Measurements from ENCODE around the gene MYBL2.
A peak's percentile ranks its signal among the peaks of the same experiment; 100 is the strongest.

Gene MYBL2

DNA sequence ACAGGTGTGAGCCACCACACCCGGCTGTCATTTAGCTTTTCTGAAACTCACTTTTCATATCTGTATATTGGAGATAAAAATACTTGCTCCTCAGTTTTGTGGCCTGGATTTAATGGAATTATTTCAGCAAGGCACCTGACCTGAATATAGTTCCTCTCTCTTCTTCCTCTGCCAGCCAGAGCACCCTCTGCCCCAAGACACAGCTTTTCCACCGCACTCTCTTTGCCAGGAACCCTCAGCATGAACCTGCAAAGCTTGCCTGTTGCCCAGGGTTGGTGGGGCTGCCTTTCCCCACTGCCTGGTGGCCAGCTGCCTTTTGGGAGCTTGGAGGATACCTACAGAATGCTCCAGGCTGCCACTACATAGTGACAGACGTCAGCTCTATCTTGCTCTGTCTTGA lies 56.8 kb downstream of the MYBL2 start:
- no peak for DNase-seq (ENCODE audit: low read depth)

DNA sequence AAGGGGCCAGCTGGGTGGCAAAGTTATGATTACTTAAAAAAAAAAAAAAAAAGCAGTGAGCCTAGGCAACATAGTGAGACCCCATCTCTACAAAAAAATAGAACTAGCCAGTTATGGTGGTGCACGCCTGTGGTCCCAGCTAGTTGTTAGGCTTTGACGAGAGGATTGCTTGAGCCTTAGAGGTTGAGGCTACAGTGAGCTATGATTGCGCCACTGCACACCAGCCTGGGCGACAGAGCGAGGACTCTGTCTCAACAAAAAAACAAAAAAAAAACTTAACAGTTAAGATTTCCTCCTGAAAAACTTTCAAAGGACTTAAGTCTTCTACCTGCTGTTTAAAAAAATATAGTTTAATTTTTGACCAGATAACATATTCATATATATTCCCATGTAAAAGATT lies 57.5 kb downstream of the MYBL2 start:
- DNase-seq (ENCODE audit: low read depth) = no peak

GRCh38 chr20:43725666-43726065 lies 58.8 kb downstream of the MYBL2 start:
- DNase-seq (ENCODE audit: low read depth) = no peak

- no peak for DNase-seq (ENCODE audit: low read depth)
Observed at GRCh38 chr20:43726333-43726732, 59.4 kb downstream of the MYBL2 start.

DNA sequence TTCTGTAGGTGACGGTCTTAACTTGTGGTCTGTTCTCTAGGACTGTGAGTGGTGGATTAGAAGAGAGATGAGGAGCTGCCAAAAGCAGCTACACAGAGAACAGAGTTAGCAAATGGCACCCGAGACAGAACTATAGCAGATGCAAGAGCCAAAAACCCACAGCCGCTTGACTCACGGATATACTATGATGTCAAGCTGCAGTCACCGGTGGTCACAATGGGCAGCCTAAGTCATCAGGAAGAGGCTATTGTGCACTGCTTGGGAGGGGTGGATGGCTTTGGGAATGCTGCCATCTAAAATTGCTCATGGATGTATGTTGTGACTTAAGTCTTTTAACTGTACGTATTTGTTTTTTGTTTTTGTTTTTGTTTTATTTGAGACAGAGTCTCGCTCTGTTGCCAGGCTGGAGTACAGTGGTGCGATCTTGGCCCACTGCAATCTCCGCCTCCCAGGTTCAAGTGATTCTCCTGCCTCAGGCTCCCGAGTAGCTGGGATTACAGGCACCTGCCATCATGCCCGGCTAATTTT lies 60.0 kb downstream of the MYBL2 start, which contains the start of gene GTSF1L:
TSS of gene GTSF1L (minus strand) at position 192 of the 528 bp plus-strand sequence. CDS start 308 bp downstream, outside the sequence.
- DNase-seq (ENCODE audit: low read depth) = peak; percentile 80

GRCh38 chr20:43727980-43728590 lies 61.2 kb downstream of the MYBL2 start:
- no peak for DNase-seq (ENCODE audit: low read depth)

- DNase-seq (ENCODE audit: low read depth) = no peak
Observed at GRCh38 chr20:43728686-43729255, 61.9 kb downstream of the MYBL2 start.

GRCh38 chr20:43731469-43731868 lies 64.6 kb downstream of the MYBL2 start:
- DNase-seq (ENCODE audit: low read depth) = no peak

DNA sequence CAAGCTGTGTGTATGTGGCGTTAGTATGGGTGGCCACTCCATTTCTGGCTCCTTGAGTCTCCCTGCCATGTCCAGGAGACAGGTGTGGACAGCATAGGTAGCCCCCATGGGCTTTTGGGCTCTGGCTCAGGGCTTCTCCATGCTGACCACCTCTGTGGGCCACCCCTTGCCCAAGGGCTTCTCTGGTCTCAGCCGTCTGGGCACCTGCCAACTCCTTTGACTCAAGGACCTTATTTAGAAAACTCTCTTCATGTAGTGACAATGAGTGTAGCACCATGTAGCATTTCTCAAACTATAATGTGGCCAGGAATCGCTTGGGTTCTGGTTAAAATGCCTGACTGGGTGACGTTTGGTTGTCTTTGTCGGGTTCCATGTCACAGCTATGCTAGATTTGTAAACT lies 65.0 kb downstream of the MYBL2 start:
- no peak for DNase-seq (ENCODE audit: low read depth)

DNA sequence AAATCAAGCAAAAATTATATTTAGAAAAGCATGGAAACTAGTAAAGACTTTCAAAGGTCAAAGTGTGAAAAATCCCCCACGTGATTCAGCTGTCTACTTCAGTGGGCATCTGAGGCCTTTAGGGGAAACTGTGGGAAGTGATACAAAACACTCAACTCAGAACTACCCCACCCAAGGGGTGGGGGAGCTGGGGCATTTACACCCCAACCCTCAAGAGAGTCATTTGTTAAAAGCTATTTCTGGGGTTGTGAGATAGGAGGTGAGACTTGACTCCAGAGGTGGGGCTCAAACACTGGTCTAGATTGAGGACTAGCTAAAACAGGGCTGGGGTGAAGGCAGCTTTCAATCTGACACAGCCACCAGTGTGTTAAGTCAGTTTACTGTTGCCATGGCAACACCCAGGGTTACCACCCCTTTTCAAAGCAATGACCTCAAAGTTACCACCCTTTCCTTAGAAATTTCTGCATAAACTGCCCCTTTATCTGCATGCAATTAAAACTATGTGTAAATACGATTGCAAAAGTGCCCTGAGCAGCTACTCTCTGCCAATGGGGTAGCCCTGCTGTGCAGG lies 69.8 kb downstream of the MYBL2 start:
- no peak for DNase-seq (ENCODE audit: low read depth)

DNA sequence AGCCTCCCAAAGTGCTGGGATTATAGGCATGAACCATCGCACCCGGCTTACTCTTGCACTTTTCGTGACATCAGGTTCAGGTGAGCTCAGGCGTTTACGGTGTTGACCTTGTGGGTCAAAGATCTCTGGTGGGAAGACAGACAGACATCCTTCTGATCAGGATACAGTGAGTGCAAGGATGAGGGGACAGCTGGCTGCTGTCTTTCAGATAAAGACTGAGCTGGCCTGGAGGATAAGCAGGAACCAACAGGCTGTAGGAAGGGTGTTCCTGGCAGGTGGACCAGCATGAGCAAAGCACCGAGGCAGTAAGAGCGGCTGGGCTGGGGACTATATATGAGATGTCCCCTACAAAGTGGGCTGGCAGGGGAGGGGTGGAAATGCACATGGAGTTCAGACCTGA lies 71.0 kb downstream of the MYBL2 start:
- DNase-seq (ENCODE audit: low read depth) = no peak

DNA sequence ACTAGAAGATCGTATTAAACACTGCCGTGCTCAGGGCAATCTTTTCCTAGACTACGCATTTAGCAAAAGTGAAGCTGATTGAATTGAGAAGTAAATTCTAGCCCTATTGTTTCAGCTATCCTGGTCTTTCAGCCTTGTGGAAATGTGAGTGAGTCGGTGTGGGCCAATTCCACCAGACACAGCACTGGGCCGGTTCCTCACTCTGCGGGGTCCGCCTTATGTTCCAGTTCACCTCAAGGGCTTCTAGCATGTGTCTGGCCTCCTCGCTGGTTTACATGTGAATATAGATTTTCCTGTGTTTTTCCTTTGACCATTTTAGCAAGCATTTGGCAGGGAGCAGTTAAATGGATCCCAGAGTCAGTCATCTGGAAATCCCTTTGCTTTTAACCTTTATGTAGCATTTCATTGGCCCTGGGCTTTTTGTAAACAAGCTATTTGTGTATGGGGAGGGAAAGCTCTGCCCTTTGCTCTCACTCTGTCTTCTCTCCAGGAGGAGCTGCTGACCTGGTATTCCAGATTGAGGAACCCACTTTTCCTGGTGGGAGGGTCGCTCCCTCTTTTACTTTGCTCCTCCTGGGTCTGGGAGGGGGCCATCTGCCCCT lies 72.3 kb downstream of the MYBL2 start:
- no peak for DNase-seq (ENCODE audit: low read depth)

GRCh38 chr20:43740642-43741041 lies 73.7 kb downstream of the MYBL2 start:
- DNase-seq (ENCODE audit: low read depth) = no peak

DNA sequence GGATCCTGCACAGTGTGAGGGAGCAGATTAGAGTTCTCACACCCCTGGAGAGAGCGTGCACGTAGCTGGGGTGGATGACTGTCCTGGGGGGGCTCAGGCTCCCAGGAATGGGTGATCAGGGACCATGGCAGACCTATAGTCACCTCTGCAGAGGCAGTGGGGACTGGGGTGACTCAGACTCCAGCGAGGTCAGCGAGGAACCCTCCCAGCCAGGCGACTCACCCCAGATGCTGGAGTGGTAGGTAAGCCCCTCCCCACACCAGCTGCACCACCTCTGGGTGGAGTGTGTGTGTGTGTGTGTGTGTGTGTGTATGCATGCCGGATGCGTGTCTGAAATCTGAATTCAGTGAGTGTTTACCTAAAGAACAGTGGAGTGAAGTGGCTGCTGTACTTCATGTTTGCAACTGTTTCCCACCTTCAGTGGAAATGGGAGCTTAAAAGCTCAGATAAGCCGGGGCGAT lies 77.3 kb downstream of the MYBL2 start:
- no peak for DNase-seq (ENCODE audit: low read depth)

GRCh38 chr20:43744966-43745730 lies 78.2 kb downstream of the MYBL2 start:
- no peak for DNase-seq (ENCODE audit: low read depth)

DNA sequence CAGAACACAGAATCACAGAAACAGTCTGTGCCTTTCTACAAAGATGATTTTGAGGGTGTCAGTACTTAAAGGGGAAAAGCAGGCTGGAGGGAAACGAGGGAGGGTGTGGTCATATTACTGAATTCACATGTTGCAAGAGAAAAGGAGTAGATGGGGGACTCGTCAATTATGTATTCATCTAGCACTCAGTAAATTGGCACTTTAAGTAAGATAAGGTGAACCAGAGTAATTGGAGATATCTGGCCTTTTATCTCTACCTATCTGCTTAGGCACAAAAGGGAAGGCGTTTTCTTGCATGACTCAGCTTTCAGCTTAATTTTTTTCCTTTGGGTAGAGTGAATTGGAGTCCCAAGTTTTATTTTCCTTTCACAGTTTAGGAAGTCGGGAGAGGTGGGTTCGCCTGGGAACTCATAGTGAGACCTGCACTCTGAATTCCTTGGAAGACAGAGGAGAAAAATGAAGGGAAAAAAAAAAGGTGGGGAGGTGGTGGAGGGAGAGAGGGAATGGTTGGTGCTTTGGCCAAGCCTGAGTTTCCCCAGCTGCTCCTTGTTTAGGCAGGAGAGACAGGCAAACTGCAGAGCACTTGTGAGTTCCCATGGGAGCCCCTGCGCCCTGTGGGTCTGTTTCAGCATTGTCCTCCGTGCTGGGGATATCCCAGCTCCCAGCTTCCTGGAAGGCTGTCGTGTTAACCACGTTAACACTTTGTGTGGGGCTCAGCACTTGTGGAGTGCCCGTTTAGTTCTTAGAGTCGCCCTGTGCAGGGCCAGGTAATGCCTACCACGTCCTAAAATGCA lies 79.6 kb downstream of the MYBL2 start:
- DNase-seq (ENCODE audit: low read depth) = no peak

DNA sequence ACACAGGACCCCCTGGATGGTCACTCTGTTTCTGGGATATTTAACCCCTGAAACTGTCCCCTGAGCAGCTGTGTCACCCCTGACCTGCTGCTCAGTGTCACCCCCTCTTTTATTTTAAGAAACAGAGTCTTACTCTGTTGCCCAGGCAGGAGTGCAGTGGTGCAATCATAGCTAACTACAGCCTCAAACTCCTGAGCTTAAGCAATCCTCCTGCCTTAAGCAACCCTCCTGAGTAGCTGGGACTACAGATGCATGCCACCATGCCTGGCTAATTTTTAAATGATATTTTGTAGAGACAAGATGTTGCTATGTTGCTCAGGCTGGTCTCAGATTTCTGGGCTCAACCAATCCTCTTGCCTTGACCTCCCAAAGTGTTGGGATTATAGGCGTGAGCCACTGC lies 81.4 kb downstream of the MYBL2 start:
- no peak for DNase-seq (ENCODE audit: low read depth)

DNA sequence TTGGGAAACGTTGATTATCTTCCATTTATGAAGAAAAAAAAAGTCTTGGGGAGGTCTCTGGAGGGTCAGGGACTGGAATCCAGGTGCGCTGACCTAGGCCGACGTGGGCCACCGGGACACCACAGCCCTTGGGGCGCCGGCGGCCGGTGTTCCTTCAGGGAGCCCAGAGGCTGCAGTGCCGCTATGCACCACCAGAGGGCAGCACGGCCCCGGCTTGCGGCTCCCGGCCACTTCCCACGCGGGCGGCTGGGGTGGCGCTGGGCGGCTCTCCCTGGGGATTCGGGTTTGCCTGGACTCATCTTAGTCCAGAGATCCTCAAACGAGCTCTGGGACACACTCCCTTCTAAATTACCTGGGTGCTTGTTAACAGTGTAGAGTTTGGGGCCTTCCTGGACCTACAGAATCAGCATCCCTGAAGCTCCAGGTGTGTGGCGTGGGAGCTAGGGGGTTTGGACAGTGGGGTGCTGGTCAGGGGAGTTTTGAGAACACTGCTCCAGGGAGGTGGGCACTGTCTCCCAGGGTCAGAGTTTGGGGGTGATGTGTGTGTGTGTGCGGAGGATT lies 82.9 kb downstream of the MYBL2 start:
- DNase-seq (ENCODE audit: low read depth) = no peak

DNA sequence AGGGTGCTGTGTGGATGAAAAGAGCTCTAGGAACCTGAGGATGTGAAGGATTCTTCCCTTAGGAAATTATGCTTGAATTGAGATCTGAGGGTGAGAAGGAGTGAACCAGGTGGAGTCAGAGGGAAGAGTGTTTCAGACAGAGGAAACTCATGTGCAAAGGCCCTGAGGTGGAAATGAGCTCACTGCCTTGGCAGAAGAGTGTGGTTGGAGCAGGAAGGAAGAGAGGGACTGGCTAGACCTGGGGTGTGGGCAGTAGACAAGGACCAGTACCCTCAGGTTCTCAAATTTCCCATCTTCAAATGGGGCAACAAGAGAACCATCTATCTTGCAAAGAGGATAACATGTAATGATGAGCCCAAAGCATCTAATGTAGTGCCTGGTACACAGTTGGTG lies 83.9 kb downstream of the MYBL2 start:
- DNase-seq (ENCODE audit: low read depth) = no peak

GRCh38 chr20:43751167-43752050 lies 84.5 kb downstream of the MYBL2 start:
- DNase-seq (ENCODE audit: low read depth) = peak; percentile 88
